ENCODE results near the gene PCNT. TPM values are rescaled to one million over a fixed set of nuclear protein-coding genes. Genes with fewer than 3 reads are reported as not detected.

PCNT gene
- total RNA-seq, 1 donor = 21.6 TPM

DNA sequence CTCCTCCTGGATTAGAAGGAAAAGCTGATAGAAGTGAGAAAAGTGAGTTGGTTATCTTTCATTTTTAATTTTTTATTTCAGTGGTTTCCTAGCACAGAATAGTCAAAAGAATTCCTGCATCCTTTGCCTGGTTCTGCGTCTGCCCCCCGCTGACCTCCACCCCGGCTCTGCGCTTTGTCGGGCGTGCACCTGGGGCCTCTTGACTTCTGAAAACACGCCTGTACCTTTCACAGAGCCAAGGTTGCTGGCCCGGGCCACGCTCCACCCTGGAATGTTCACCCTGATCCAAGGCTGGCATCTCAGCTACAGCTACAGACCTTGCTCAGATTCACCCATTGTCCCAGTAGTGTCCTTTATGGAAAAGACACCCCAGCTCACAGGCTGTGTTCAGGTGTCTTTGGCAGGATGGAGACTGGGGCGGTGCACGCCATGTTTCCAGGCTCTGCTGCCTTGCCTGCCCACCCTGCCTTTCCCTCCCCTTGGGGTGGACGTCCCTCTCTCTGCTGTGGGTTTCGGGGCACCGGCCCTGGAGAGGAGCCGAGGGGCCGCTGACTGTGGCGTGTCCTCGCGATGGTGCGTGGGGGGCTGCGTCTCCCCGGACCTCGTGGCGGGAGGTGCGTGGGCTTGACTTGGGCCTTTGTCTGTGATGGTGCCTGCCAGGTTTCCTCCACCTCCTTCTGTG, 94.5 kb downstream of the PCNT start:
- no peak overlapping the region for H3K4me3 ChIP-seq (ENCODE audit: low read depth, low read length)
- TF ChIP-seq CTCF (IDR thresholded peaks at IDR 0.05; ENCODE audit: insufficient read depth, low read depth, low read length) = no peak
- DNase-seq (ENCODE audit: low read depth) = no peak

DNA sequence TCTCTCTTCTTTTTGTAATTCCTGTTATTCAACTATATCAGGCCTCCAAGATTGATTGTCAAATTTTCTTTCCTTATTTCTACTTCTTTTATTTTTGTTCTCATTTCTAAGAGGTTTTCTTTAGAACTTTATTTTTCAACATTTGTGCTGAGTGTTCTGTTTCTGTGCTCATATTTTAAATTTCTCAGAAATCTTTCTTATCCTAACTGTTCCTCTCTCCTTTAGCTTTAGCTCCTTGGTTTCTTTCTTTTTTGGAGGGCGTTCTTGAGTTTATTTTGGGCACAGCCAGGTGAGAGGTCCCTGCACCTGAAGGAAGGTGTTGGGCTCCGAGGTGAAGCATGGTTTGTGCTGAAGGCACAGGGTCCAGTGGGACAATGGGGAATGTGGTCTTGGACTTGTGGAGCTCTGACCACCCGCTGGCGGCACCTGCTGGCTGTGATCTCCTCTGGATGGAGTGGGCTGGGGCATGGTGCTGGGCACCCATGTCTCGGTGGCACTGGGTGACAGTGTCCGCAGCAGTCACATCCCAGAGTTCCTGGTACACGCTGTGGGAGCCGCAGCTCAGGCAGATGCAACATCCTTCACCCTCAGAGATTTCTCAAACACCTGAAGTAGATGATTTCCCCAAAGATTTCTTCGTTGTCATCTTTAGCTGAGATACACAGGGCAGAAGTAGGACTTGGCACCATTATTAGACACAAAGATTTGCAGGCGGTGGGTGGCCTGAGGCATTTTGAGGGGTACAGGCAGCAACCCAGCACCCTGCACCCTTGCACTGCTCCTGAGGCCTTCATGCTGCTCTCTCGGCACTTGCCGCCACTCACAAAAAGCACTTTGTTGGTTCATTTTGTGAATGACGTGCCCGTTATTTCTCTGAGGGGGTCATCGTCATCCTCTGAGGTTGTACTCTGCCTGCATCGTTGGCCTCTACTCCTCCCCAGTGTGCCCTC, 96.6 kb downstream of the PCNT start:
- no peak for TF ChIP-seq CTCF (IDR thresholded peaks at IDR 0.05; ENCODE audit: insufficient read depth, low read depth, low read length)
- no peak for DNase-seq (ENCODE audit: low read depth)
- no peak overlapping the region for H3K4me3 ChIP-seq (ENCODE audit: low read depth, low read length)

- H3K4me3 ChIP-seq (ENCODE audit: low read depth, low read length) = no peak overlapping the region
- TF ChIP-seq CTCF (IDR thresholded peaks at IDR 0.05; ENCODE audit: insufficient read depth, low read depth, low read length) = no peak
- DNase-seq (ENCODE audit: low read depth) = no peak
Observed at GRCh38 chr21:46421191-46421750, 97.3 kb downstream of the PCNT start.

DNA sequence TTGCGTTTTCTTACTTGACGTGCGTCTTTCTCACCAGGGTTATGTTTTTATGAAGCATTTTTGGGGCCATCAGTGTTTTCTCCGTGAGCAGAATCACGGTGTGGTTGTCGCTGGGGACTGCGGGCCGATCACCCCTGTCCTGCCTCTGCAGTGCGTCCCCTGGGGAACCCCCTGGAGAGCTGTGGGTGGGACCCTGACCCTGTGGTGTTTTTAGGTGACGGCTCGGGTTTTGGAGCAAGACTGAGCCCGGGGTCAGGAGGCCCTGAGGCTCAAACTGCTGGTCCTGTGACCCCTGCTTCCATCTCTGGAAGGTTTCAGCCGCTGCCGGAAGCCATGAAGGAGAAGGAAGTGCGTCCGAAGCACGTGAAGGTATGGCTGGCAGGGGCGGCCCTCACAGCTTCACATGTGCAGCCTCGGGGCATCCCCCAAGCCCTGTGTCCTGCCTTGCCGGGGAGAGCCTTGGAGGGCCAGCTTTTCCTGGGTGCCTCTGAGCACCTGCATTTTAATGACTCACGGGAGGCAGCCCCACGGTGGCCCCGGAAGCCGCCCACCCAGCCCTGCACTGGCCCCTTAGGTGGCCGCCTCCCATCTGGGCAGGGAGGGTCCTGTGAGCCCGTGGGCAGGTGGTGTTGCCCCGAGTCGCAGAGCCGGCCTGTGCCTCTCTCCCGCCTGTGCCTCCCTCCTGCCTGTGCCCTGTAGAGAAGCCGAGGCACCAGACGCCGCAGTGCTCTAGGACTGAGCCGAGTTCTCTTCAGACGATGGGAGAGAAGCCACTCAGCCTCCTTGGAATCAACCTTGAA, 98.0 kb downstream of the PCNT start:
- no peak for TF ChIP-seq CTCF (IDR thresholded peaks at IDR 0.05; ENCODE audit: insufficient read depth, low read depth, low read length)
- no peak for DNase-seq (ENCODE audit: low read depth)
- H3K4me3 ChIP-seq (ENCODE audit: low read depth, low read length) = no peak overlapping the region

GRCh38 chr21:46422636-46423241, 98.8 kb downstream of the PCNT start:
- DNase-seq (ENCODE audit: low read depth) = no peak
- H3K4me3 ChIP-seq (ENCODE audit: low read depth, low read length) = no peak overlapping the region
- TF ChIP-seq CTCF (IDR thresholded peaks at IDR 0.05; ENCODE audit: insufficient read depth, low read depth, low read length) = no peak

DNA sequence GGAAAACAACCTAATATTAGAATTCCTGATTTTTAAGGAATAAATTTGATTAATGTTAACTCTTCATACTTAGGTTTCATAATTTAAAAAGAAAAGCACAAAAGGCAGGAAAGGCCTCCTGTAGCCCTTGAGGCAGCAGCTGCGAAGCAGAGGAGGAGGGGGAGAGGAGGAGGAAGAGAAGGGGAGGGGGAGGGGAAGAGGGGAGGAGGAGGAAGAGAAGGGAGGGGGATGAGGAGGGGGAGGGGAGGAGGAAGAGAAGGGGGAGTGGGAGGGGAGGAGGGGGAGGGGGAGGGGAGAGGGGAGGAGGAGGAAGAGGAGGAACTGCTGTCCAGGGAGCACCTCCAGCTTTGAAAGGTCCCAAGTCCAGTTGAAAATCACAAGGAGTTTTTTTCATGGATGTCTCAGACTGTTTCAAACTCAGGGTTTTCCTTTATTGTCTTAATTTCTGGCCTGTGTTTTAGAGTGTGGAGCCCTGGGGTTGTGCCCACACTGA, 99.6 kb downstream of the PCNT start:
- TF ChIP-seq CTCF (IDR thresholded peaks at IDR 0.05; ENCODE audit: insufficient read depth, low read depth, low read length) = no peak
- no peak overlapping the region for H3K4me3 ChIP-seq (ENCODE audit: low read depth, low read length)
- no peak for DNase-seq (ENCODE audit: low read depth)
